Activated T-cell treated with anti-CD3 and anti-CD28 coated beads, Interleukin-2, amount 50 U/mL, for 4 hours (primary cell): ENCODE measurements around the gene AGAP2. TPM values are rescaled to one million over a fixed set of nuclear protein-coding genes. Genes with fewer than 3 reads are reported as not detected.

Experiments used
- ATAC-seq, 2 donors: fragments of 200-7000 bp; cut with Tn5 transposase; one replicate each; pipeline ENCODE4 v1.10.0; 2021
- DNase-seq: peaks from one replicate; pipeline ENCODE4 v3.0.0-alpha.2; 2020
- H3K27me3 Mint-ChIP-seq: one replicate; pipeline ENCODE4 v1.8.0; 2021; ENCODE audit warnings: low read depth, mixed read lengths
- H3K36me3 Mint-ChIP-seq: one replicate; pipeline ENCODE4 v1.8.0; 2022; ENCODE audit warnings: mixed read lengths; ENCODE audit not compliant: insufficient read depth
- H3K4me1 Mint-ChIP-seq: one replicate; pipeline ENCODE4 v1.8.0; 2021; ENCODE audit warnings: low read depth, mixed read lengths
- H3K4me3 Mint-ChIP-seq: one replicate; pipeline ENCODE4 v1.8.0; 2021; ENCODE audit warnings: mild to moderate bottlenecking, moderate library complexity, mixed read lengths
- H3K9me3 Mint-ChIP-seq: one replicate; pipeline ENCODE4 v1.8.0; 2021; ENCODE audit warnings: mixed read lengths
- total RNA-seq, 3 donors: library from RNA; stranded (reverse); gene quantifications; one replicate each; pipeline ENCODE4 v1.2.1, GENCODE V29; 2021

The AGAP2 gene
- total RNA-seq, 3 donors from 2014 or later = 24.4 to 28.1 (median 25.8) TPM

GRCh38 chr12:57763881-57764661 lies 25.5 kb upstream of the AGAP2 start:
- Mint-ChIP-seq H3K4me1 (peaks cover 34% of the 10 kb centered on the region), H3K36me3 (peaks cover 22% of the 10 kb centered on the region), H3K4me3 (peak overlapping the region; percentile 90), H3K27me3 (peaks cover 26% of the 10 kb centered on the region), H3K9me3 (no peaks in the 10 kb centered on the region)
- ATAC-seq = no peak
- DNase-seq = no peak

- peaks cover 26% of the 10 kb centered on the region for H3K27me3 Mint-ChIP-seq
- H3K36me3 Mint-ChIP-seq = peaks cover 19% of the 10 kb centered on the region
- no peak overlapping the region for H3K4me3 Mint-ChIP-seq
- H3K9me3 Mint-ChIP-seq = no peaks in the 10 kb centered on the region
- H3K4me1 Mint-ChIP-seq = peaks cover 32% of the 10 kb centered on the region
- ATAC-seq (no peak), DNase-seq (no peak)
Observed at GRCh38 chr12:57762463-57762862, 23.9 kb upstream of the AGAP2 start.

DNA sequence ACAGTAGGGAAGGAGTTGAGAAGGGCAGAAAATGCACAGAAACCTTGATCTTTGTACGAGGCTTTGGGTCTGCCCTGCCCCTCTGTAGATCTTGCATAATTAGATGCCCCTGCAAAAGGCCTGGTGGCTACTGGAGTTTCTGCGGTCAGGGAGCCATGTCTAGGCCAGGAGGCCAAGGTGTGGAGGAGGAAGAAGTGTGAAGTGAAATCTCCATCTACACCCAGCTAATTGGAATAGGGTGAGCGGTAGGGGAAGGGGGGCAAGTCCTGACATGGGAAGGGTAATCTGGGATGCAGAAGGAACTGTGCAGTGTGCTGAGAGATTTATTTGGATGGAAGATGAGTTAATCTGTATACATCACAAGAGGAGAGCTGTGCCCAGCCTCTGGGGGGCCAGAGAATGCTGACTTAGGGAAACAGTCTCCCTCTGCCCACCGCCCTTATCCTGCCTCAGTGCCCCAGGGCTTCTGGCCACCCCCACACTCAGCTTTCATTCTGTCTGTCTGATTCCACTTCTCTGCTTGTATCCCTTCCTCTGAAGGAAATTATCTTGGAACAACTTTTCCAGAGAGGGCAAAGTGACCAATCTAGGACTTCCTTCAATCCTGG lies 23.0 kb upstream of the AGAP2 start:
- H3K27me3 Mint-ChIP-seq = peaks cover 21% of the 10 kb centered on the region
- no peaks in the 10 kb centered on the region for H3K9me3 Mint-ChIP-seq
- H3K4me3 Mint-ChIP-seq = no peak overlapping the region
- DNase-seq (no peak), ATAC-seq (no peak)
- H3K36me3 Mint-ChIP-seq = peaks cover 19% of the 10 kb centered on the region
- peaks cover 35% of the 10 kb centered on the region for H3K4me1 Mint-ChIP-seq

DNA sequence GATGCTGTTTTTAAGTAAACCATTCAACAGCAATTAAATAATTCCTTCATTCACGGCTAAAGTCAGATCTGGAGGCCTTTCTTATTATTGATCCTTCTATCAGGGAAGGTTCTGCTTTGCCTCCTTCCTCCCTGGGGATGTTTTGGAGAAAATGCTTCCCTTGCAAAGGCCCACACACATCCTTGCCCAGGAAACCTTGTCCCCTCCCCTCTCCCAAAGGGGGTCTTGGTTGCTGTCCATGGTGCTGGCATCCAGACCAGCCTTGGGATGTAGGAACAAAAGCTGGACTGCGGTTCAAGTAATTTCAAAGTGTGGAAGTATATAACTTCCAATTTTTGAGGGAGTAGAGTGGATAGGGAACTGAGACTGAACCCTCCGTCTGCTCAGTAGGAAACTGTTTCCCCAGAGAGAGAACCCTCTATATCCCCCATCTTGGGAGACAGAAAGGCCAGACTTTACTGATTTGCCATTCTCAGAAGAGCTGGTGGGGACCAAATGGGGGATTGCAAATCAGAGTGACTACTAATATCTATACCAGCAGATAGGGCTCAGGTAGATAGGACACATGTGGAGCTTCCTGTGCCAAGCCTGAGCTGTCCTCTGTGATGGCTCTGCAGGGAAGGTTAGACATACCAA lies 21.9 kb upstream of the AGAP2 start:
- H3K4me3 Mint-ChIP-seq = no peak overlapping the region
- H3K27me3 Mint-ChIP-seq = peaks cover 15% of the 10 kb centered on the region
- H3K36me3 Mint-ChIP-seq = peaks cover 19% of the 10 kb centered on the region

GRCh38 chr12:57759360-57759980 lies 20.9 kb upstream of the AGAP2 start:
- peaks cover 29% of the 10 kb centered on the region for H3K4me1 Mint-ChIP-seq
- H3K27me3 Mint-ChIP-seq = peaks cover 12% of the 10 kb centered on the region
- H3K9me3 Mint-ChIP-seq = no peaks in the 10 kb centered on the region
- no peak for DNase-seq
- H3K36me3 Mint-ChIP-seq = peaks cover 19% of the 10 kb centered on the region
- peak; percentile 17 to 18 for ATAC-seq
- H3K4me3 Mint-ChIP-seq = no peak overlapping the region

More for the DNA sequence above, 21.9 kb upstream of the AGAP2 start:
- DNase-seq = no peak
- H3K4me1 Mint-ChIP-seq = peaks cover 32% of the 10 kb centered on the region
- ATAC-seq = no peak
- H3K9me3 Mint-ChIP-seq = no peaks in the 10 kb centered on the region

GRCh38 chr12:57758552-57759359 lies 20.2 kb upstream of the AGAP2 start:
- peaks cover 8% of the 10 kb centered on the region for H3K27me3 Mint-ChIP-seq
- H3K4me3 Mint-ChIP-seq = no peak overlapping the region
- ATAC-seq (no peak), DNase-seq (no peak)
- H3K36me3 Mint-ChIP-seq = peaks cover 19% of the 10 kb centered on the region
- no peaks in the 10 kb centered on the region for H3K9me3 Mint-ChIP-seq
- H3K4me1 Mint-ChIP-seq = peaks cover 31% of the 10 kb centered on the region

DNA sequence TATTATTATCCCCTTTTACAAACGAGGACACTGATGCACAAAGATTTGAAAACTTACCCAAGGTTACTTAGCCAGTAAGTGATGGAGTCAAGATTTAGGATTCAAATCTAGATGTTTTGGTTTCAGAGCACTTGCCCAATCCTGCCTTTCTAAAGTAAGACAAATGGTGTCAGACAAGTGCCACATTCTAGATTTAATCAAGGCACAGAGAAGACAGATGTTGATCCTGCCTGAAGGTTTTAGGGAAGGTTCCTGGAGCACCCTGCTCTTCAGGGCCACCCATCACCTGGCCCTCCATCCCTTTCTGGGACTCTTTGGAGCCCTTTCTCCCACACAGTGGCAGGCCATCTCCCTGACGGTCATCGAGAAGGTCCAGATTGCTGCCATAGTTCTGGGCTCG lies 19.2 kb upstream of the AGAP2 start:
- peaks cover 12% of the 10 kb centered on the region for H3K36me3 Mint-ChIP-seq
- ATAC-seq (no peak), DNase-seq (no peak)
- no peaks in the 10 kb centered on the region for H3K27me3 Mint-ChIP-seq
- no peak overlapping the region for H3K4me3 Mint-ChIP-seq
- H3K9me3 Mint-ChIP-seq = no peaks in the 10 kb centered on the region
- H3K4me1 Mint-ChIP-seq = peaks cover 37% of the 10 kb centered on the region

GRCh38 chr12:57756406-57757341 lies 18.1 kb upstream of the AGAP2 start:
- Mint-ChIP-seq H3K36me3 (peaks cover 11% of the 10 kb centered on the region), H3K4me1 (peaks cover 45% of the 10 kb centered on the region), H3K9me3 (no peaks in the 10 kb centered on the region), H3K27me3 (no peaks in the 10 kb centered on the region), H3K4me3 (peak overlapping the region; percentile 84)
- DNase-seq = peak; percentile 69
- ATAC-seq = peak; percentile 37 to 42

DNA sequence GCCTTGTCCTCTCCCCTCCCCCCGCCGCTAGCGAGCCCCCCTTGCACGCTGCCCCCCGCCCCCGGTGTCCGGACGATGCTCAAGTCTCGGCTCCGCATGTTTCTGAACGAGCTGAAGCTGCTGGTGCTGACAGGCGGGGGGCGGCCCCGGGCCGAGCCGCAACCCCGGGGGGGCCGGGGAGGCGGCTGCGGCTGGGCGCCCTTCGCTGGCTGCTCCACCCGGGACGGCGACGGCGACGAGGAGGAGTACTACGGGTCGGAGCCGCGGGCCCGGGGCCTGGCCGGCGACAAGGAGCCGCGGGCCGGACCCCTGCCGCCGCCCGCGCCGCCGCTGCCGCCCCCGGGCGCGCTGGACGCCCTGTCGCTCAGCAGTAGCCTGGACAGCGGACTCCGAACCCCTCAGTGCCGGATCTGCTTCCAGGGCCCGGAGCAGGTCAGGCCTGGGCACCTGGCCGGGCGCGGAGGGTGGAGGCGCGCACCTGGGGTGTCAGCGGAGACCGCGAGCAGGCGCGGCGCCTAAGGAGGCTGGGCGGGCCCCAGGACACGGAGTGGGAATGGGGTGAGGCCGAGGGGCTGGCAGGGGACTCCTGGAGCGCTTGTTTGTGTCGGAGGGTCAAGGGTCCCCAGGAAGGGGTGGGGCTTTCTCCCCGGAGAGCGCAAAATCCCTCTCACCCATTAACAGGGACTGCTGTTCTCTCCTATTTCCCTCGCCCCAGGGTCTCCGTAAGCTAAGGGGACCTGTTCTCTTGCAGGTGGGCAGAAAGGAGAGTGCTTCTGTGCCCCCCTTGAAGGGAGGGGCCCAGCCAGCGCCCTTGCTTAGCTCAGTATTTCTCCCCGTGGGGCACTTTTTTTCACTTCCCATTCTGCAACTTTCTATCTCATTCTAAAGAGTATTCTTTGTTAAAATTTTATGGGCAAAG lies 17.2 kb upstream of the AGAP2 start:
- no peak for ATAC-seq
- H3K4me3 Mint-ChIP-seq = peak overlapping the region; percentile 84
- H3K27me3 Mint-ChIP-seq = no peaks in the 10 kb centered on the region

DNA sequence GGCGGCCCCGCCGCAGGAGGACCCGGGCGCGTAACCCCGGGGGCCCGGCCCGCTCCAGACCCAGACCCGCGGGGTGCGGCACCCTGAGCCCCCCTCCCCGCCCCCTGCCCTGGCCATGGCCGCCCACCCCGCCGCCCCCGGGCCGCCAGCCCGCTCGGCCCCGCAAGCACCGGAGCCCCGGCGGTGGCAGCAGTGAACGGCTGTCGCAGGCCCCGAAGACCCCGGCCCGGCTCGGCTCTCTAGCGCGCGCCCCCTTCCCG lies 16.6 kb upstream of the AGAP2 start:
- Mint-ChIP-seq H3K36me3 (peaks cover 24% of the 10 kb centered on the region), H3K27me3 (no peaks in the 10 kb centered on the region), H3K9me3 (no peaks in the 10 kb centered on the region), H3K4me1 (peaks cover 60% of the 10 kb centered on the region), H3K4me3 (no peak overlapping the region)
- no peak for DNase-seq
- ATAC-seq = no peak

More for the DNA sequence above, 17.2 kb upstream of the AGAP2 start:
- Mint-ChIP-seq H3K9me3 (no peaks in the 10 kb centered on the region), H3K36me3 (peaks cover 18% of the 10 kb centered on the region), H3K4me1 (peaks cover 54% of the 10 kb centered on the region)
- DNase-seq = no peak

DNA sequence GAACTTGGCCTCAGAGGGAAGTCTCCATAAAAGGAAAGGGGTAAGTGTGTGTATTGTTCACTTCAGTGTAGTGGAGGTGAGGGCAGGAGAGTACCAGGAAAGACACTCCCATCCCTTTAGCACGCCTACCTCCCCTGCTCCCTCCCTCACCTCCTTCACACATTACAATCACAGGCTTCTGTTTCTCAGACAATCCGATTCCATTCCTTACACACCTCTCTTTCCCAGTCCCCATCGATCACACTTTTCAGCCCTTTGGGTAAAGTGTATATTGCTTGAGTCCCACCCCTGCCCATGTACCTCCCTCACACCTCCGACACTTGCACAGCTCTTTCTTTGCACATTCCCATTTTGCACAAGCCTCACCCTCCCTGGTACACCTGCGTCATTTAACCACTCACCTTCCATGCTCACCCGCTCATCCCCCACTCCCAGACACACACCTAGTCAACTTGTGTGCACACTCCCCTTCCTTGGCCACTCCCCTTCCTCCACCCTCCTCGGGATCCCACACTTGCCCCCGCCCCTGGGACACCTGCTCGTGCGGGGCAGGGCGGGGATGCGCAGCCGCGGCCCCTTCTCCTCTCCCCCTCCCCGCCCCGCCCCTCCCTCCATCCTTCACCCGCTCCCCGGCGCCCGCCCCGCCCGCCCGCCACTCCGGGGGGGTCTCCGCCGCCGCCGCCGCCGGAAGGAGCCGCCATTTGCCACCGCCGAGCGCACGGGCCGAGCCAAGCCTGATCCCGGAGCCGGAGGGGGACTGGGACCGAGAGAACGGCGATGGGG lies 16.1 kb upstream of the AGAP2 start, which contains the start of gene MARCHF9:
TSS of gene MARCHF9 (plus strand) at position 693 of the 783 bp plus-strand sequence. CDS start 426 bp downstream, outside the sequence.
- H3K4me1 Mint-ChIP-seq = peaks cover 58% of the 10 kb centered on the region
- ATAC-seq = peak; percentile 46 to 48
- H3K9me3 Mint-ChIP-seq = no peaks in the 10 kb centered on the region
- no peaks in the 10 kb centered on the region for H3K27me3 Mint-ChIP-seq
- H3K36me3 Mint-ChIP-seq = peaks cover 21% of the 10 kb centered on the region
- DNase-seq = peak; percentile 80
- H3K4me3 Mint-ChIP-seq = peak within 1 kb of the TSS; percentile 86
